GM18498 (cell line): ENCODE data around the gene TNS4.
A peak's percentile ranks its signal among the peaks of the same experiment; 100 is the strongest.
"Not testable (repeated sequence)": the region's sequence is repeated elsewhere in the genome, so short reads cannot be mapped to it uniquely, and the experiment has no call there.

ENCODE experiments used
- ATAC-seq: cut with Tn5 transposase; IDR thresholded peaks from one replicate; pipeline ENCODE4 v1.9.1; 2021; ENCODE audit warnings: mild to moderate bottlenecking, moderate library complexity; ENCODE audit not compliant: unreplicated experiment

TNS4 gene

GRCh38 chr17:40501499-40501911, at the start of gene TNS4:
Gene TNS4 (minus strand): TSS chr17:40501623. CDS start chr17:40496425, 5,198 bp downstream.
- ATAC-seq = no peak

- ATAC-seq = no peak
These were observed 49.2 kb upstream of the TNS4 start for GRCh38 chr17:40550608-40551007.

- no peak for ATAC-seq
These were observed 47.7 kb upstream of the TNS4 start for GRCh38 chr17:40548982-40549685.

- ATAC-seq = no peak
These were observed 47.1 kb upstream of the TNS4 start for GRCh38 chr17:40548491-40548981.

- ATAC-seq = no peak
These were observed 46.5 kb upstream of the TNS4 start for GRCh38 chr17:40547785-40548478.

GRCh38 chr17:40547079-40547784, 45.8 kb upstream of the TNS4 start:
- no peak for ATAC-seq

- not testable (repeated sequence) for ATAC-seq
These were observed 45.1 kb upstream of the TNS4 start for GRCh38 chr17:40546497-40546896.

- ATAC-seq = no peak
These were observed 44.2 kb upstream of the TNS4 start for GRCh38 chr17:40545660-40546059.

GRCh38 chr17:40542558-40543411, 41.4 kb upstream of the TNS4 start:
- peak; percentile 45 for ATAC-seq

- ATAC-seq = no peak
These were observed 40.6 kb upstream of the TNS4 start for GRCh38 chr17:40541873-40542557.

- no peak for ATAC-seq
These were observed 39.8 kb upstream of the TNS4 start for GRCh38 chr17:40541060-40541872.

- no peak for ATAC-seq
These were observed 39.0 kb upstream of the TNS4 start for GRCh38 chr17:40540448-40540847.

GRCh38 chr17:40539711-40540411, 38.4 kb upstream of the TNS4 start:
- no peak for ATAC-seq

GRCh38 chr17:40538936-40539705, 37.7 kb upstream of the TNS4 start:
- no peak for ATAC-seq

GRCh38 chr17:40538019-40538935, 36.9 kb upstream of the TNS4 start:
- no peak for ATAC-seq

GRCh38 chr17:40536295-40537171, 35.1 kb upstream of the TNS4 start:
- ATAC-seq = no peak
